ENCODE measurements around the gene PLPP4.

PLPP4 gene

DNA sequence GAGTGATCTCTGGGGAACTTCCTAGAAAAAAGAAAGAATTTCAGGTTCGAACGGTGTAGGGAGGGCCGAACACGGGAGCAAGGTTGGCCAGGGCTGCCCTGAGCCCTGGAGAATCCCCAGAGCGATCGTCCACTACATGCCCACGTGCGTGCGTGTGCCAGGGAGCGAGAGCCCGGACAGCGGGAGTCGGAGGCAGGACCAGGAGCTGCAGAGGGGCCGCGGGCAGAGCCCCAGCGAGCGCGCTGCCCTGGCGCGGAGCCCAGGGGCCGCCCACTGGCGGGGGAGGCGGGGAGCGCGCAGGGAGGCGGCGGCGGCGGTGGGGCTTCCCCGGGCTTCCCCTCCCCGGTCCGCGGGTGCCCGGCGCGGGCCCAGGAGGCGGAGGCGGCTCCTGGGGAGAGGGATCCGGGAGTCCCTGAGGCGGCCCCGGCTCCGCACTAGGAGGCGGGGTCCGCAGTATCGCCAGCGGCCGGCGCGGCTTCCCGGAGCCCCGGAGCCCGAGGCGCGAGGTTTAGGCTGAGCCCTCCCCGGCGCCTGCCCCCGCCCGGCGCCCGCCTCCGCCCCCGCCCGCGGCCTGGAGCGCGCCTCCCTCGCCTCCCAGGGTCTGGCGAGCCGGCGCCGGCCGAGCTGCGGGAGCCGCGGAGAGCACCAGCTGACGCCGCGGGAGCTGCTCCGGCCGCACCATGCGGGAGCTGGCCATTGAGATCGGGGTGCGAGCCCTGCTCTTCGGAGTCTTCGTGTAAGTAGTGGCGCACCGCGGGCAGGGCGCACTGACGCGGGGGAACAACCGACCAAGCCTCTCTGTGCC lies at the start of gene PLPP4:
Gene PLPP4 (plus strand): TSS at position 602 of the 805 bp plus-strand sequence. CDS start 79 bp downstream, at position 681.
- FAIRE-seq: no peak

DNA sequence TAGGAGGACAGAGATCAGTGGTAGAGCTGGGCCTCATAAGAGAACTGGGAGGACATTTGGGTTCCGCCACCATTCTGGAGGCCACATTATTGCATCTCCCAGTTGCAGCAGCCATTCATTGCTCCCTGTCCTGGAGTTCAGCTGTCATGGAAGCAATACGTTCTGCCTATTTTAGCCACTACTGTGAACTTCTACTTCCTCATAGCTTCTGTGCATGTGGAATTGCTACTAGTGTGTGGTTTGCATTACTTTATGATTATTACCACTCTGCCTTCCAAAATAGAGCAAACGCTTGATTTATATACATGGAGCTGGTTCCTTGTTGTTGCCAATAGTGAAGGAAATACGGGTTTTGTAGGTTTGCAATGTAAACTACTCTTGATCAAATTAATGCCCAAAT lies 47.2 kb upstream of the PLPP4 start:
- FAIRE-seq: no peak

DNA sequence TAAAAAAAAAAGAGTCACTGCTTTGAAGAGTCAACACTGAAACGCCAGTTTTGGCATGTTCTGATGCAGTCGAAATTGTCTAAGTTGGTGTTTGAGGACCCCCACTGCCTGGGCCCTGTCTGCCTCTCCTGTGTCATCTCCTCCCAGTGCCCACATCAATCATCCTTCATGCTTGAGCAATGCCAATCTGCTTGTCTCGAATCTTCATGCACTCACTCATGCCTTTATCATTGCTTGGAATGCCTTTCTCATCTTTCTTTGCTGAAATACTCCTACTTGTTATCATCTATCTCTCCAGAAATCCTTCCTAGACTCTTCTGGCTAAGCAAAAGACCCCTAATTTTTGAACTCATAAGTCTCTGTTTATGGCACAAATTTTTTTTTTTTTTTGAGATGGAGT lies 42.1 kb upstream of the PLPP4 start:
- no peak for FAIRE-seq

DNA sequence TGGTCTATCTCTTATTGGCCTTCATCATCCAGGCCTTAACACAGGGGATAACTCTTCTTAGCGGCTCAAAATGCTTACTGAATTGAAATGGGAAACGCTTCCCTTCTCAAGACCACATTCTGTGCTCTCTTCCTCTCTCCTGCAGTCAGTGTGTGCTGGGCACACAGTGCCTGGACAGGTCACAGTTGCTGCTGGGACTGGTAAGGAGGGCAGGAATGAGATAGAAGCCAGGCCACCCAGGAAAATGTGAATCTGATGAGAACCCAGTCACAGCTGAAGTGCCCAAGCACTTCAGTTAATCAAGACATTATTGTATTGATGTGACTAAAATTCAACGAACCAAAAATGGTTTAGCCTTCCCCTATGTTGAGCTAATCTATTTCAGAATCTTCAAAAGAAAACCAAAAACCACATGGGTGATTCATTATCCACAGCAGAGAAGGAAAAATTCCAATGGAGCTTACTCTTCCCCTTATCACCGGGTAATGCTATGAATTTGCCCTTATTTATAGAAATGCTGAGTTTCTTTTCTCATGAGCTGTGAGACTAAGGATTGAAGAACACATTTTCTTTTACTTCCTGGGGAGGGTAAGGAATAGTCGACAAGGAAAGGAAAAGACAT lies 41.2 kb upstream of the PLPP4 start:
- FAIRE-seq: no peak

DNA sequence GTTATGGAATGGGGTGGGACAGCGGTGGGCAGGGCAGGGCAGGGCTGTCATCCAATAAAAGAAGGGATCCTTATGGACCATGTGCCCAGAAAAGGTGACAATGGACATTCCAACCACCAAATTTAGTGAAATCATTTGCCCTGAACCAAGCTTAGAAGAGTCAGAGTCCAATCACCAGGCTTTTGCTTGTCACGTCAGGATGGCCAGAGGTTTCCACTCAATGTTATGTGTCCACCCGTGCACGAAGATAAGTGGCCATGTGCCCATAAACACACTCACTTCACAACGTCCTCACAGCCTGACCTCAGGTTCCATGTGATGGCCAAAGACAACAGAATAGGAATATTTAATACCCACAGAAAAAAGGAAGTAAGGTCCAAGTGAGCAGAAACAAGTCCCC lies 36.6 kb upstream of the PLPP4 start:
- no peak for FAIRE-seq

DNA sequence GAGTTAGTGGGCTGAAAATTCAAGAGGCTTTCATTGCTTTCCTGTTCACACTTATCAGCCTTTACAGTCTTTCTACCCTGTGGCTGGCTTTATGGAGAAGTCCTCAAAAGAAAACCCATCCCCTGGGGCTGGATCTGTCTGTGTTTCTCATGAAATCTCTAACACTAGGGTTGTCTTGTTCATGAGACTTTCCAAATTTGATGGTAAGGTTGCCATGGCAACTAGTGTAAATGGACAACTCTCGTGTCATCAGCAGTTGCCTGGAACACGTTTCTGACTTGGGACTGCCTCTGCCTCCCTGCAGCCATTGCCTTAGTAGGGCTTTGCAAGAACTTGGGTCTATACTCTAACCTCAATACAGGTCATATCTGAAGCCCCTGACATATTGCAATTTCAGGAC lies 35.8 kb upstream of the PLPP4 start:
- no peak for FAIRE-seq

DNA sequence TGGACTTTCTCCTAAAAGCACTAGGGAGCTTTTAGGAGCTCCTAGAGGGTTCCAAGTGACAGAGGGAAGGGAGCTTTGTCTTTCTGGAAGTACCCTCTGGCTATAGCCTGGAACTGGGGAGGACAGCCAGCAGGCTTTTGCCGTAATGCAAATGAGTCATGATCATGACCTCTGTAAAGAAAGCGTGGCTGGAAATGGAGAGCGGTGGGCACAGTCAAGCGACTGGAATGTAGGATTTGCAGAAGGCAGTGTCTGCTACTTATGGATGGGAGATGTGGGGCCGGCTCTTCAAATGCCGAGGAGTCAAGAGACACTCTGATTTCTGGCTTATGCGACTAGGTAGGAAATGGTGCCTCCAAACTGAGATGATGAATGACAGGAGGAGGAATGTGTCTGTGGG lies 34.6 kb upstream of the PLPP4 start:
- FAIRE-seq: no peak

DNA sequence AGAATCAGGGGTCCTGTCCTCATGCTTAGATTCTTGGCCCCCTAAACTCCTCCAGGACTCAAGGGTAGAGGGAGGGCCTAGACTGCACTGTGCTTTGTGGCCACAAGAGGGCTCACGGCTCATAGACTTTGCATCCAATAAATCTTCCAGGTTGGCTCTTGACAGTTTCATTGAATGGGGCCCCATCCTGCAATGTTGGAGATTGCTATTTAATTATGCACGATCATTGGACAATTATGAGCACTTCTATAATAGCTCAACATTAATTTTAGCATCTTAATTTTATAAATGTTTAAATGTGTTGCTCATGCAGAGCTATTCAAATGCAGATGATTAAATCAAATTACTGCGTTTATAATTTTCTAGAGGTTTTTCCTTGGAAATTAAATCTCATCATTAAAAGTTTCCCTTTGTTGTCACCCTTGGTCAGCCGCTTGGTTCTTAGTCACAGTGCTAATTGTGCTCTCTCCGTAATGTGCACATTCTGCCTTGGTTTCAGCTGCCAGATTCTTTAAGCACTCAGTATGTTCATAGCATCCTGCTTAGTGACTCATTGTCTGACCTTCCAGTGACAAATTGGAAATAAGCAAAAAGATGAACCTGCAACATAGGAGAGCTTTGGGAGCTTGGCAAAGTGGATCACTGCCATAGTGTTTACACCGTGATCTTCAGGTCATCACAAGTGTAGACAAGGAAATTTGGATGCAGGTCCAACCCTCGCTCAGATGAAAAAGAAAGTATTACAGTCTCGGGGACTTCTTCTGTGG lies 33.4 kb upstream of the PLPP4 start:
- no peak for FAIRE-seq

DNA sequence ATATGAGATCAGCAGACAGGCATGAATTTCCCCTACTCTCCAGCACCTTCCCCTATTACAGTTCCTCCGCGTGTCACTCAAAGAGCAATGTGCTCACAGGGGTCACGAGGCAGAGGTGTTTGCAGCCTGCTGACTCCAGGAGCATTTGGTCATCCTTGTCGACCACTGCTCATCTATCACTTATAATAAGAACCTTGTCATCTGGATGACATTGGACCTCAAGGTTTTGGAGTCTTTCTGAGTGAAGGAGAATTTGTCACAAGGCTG lies 32.9 kb upstream of the PLPP4 start:
- no peak for FAIRE-seq

DNA sequence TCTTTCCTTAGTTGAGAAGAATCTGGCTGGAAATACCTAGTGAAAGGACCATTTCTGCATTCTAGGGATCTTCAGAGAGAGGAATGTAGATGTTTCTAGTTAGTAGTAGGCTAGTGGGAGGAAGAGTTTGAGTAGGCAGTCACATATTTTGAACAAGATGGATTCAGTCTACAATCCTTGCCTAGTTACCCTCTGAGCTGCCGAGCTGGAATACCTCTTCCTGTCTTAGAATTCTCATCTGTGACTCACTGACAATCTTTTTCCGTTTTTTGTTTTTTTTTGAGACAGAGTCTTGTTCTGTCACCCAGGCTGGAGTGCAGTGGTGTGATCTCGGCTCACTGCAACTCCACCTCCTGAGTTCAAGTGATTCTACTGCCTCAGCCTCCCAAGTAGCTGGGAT lies 30.7 kb upstream of the PLPP4 start:
- no peak for FAIRE-seq

DNA sequence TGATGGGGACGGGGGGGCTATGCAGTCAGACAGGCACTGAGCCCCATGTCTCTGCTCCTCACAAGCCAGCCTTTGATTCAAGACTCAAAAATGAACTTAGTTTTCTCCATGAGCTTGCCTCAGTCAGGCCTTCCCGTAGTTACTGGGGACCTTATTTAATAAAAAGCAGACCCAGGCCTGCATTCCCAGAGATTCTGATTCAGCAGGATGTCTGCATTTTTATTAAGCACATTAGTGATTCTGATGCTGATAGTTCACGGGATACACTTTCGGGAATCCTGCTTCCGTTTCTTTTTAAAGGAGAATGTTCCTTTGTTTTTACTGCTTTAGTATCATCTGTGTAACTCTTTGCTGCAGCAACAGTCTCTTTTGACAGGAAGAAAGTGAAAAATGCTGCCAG lies 28.3 kb upstream of the PLPP4 start:
- FAIRE-seq: no peak

DNA sequence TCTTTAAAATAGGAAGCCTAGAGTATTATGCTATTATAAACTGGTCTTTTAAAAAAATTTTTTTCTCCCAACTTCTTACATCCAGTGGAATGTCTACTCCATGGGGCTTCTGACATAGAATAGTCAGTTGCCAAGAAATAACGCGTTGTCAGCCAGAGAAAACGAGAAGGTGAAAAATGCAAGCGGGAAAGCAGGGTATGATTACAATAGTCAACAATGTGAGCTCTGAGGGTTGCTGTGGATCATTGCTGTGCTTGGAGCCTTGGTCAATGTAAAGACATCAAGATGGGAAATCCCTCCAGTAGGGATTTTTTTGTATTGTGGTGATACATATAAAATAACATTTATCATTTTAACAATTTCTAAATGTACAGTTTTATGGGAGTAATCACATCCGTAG lies 27.6 kb upstream of the PLPP4 start:
- FAIRE-seq: no peak

DNA sequence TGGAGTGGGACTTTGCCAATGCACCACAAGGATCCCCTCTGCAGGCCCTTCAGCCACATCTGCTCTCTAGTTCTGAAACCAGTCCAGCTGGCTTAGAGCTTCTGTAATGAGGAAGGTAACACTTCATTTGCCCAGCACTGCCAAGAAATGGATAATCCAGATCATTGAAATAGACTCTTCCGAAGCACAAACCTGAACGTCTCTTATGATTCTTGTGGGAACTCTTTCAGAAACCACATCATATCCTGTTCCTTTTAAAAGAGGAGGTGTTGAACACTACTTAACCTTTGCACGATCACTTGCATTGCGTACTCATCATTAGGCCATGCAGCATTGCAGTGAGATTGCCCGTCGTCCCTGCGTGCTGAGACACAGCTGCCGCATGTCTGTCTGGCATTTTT lies 25.8 kb upstream of the PLPP4 start:
- FAIRE-seq: no peak

DNA sequence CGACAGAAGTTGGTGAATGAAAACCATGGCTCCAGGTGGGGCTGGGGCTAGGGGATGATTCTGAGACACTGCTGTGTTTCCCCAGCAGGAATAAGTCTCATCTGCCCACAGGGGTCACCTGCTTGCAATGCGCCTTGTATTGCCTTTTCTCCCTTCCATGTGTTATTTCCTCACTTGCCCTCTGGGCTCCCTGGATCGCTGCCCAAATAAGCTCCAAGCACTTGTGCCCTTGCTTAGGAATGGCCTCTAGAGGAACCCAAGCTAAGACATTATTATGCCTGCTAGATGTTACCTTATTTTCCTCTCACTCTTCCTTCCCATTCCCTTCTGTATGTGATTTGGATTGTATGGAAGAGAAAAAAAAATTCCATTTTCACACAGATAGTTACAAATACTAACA lies 24.8 kb upstream of the PLPP4 start:
- no peak for FAIRE-seq

DNA sequence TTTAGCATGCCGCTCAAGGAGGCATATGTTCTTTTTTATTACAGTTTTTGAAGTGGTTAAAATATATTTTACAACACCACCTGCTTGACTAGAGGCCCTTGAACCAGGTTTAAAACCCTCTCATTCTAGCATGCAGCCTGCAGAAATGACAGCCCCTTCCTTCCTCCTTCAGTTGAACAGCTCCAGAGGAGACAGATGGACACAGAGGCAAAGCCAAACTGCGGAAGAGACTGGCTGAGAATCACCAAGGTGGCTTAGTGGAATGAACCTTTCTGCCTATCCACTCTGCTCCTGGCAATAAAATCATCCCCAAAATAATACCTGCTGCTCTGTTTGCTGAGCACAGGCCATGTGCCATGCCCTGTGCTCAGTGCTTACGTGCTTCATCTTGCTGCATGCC lies 23.9 kb upstream of the PLPP4 start:
- no peak for FAIRE-seq

DNA sequence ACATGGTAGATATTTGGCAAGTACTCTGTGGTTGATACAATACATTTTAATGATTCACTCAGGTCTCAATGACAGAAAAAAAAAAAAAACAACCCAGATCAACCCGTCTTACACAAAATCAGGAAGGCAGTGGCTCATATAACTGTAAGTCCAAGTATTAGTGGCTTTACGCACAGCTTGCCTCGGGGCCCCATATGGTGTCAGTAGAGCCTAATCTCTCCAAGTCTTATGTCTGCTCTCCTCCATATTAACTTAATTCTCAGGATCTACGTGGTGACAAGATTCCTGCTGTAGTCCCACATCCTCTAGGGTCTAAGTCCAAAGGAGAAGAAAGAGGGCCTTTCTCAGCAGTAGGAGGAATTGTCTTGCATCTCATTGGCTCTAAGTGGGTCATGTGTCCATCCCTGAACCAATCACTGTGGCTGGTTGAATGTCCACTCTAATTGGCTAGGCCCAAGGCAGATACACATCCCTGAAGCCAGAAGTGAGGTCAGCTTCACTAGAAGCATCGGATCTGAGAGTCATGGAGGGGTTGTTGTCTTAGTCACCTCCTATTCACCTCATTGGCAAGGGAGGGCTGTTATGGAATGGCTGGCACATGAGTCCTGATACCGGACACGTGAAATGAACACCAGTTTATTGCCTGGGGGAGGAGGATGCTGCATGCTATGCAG lies 20.5 kb upstream of the PLPP4 start:
- no peak for FAIRE-seq

DNA sequence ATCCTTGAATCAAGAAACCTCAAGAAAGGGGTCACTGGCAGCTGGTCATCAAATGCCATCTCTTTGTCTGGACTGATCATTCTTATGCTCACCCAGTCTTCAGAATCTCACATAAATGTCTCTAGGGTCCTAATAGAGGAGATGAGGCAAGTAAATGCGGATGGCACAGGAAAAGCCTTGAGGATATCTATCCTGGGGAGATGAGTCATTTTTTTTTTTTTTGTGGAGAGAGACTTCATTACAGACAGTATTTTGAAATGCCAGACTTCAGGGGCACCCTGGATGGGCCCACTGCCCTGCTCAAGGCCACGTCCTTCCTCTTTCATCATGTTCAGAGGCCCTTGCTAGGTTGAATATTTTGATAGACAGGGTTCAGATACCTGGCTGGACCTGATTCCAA lies 19.5 kb upstream of the PLPP4 start:
- no peak for FAIRE-seq

DNA sequence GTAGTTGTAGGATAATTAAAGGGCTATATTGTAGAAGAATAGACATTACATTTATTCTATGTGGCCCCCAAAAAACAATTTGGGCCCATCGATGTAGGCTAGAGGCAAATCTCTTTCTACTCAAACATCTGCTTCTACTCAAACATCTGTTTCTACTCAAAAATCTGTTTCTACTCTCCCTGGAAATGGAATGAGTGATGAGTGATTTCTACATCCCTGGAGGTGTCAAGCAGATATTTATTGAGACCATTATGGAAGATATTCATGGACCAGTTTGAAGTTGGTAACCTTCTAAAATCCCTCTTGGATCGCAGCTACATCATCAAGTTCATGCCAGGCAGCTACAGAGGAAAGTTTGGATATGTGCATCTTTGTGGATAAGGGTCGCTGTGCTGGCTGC lies 5.1 kb upstream of the PLPP4 start:
- FAIRE-seq: no peak

DNA sequence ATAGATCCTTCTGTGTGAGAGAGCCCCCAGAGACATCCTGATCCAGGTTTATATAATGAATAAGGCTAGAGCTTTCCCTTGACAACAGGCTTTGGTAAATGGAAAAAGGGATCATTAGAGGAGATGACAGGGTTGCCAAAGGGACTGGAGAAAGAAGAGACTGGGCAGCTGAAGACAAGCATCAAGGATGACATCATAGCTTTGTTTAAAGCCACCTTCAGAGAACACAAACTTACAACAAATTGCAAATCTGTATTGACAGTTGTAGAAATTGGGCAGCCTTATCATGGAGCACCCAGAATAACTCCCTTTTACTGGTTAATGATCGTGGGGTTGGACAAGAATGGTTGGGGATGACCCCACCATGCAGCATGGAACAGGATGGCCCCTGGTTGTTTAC lies 3.7 kb upstream of the PLPP4 start:
- FAIRE-seq: no peak

DNA sequence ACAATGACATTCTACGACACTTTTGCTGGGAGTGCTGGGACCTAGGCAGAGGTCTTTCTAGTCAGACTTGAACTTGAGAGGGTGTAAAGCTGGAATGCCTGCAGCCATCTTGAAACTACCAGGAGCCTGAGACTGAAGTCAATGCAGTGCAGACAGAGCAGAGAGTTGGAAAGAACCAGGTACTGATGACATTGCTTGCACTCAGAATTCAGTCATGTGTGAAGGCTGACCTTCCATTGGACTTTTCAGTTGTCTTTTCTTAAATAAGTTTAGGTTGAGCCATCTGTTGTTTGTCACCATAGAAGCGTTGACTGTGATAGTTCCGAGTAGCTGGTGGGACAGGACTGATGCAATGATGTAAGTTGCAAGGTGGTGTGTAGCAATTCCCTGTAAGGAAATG lies 3.1 kb upstream of the PLPP4 start:
- FAIRE-seq: no peak

DNA sequence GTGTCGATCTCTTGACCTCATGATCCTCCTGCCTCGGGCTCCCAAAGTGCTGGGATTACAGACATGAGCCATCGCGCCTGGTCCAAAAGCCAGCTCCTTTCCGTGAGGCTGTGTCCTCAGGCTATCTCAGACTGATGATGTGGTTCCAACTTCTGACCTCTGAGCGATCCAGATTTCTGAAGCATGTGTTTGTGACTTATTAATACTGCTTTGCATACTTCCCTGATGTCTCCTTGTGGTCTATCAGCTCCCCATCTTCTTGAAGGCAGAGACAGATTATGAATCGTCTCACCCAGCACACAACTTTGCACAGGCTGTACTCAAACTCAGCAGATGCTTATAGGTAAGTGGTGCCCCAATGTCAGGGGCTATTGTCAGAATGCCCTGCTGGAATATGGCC lies 2.0 kb upstream of the PLPP4 start:
- no peak for FAIRE-seq

DNA sequence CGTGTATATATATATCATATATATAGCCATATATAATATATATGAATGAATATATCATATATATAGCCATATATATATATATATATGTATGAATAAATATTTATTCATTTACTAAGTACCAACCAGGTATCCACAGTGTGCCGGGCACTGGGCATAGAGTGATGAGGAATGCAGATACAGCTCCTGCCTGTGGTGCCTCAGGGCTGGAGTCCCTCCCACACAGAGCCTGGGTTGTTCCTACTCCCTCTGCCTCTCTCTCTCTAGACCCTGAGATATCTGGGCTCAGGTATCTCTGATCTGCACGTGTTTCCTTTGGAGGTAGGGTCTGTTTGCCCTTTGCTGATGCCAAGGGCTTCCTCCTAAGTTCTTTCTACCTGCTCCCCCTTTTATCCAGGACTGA lies 1.4 kb upstream of the PLPP4 start:
- FAIRE-seq: no peak

DNA sequence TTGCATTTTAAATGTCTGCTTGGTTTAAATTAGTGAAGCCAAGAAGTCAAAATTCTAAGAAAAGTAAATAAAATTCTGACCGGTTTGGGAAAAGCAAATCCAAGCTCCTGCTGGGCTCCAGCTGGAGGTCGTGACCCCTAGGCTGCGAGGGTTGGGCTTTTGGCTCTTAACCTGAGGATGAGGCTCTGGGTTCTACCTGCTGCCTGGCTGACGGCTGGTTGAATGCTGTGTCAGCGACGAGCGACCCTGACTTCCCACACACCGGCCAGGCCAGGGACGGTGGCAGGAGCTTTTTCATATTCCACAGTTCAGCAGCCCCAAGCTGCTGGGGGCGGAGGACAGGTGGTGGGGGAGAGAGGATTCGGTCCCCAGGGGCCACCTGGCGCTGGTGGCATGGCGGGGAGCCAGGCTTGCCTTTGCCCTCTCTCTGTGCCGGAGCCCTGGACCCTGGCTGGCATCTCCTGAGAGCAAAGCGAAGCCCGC lies 843 bp upstream of the PLPP4 start:
- FAIRE-seq: no peak
